Right lung (tissue), 5 donors: ENCODE results near the gene KCNT1. TPM values are rescaled to one million over a fixed set of nuclear protein-coding genes. Genes with fewer than 3 reads are reported as not detected.
A peak's percentile ranks its signal among the peaks of the same experiment; 100 is the strongest.

Experiments
- DNase-seq, 2 donors: peaks; one replicate each; pipeline ENCODE4 v3.0.0-alpha.2; 2013
- polyA plus RNA-seq, 5 donors: library from polyadenylated mRNA; unstranded; fragments of 120-200 nt; gene quantifications; one replicate each; pipeline versions ENCODE4 v1.2.1 to v1.2.3, GENCODE V29; 2013; ENCODE audit warnings: inconsistent platforms in 1 of 5, low replicate concordance in 1 of 5; ENCODE audit not compliant: insufficient read length in 5 of 5, insufficient read depth in 1 of 5

KCNT1 gene
- polyA plus RNA-seq, 5 donors = 0.21 to 0.90 (median 0.53) TPM

DNA sequence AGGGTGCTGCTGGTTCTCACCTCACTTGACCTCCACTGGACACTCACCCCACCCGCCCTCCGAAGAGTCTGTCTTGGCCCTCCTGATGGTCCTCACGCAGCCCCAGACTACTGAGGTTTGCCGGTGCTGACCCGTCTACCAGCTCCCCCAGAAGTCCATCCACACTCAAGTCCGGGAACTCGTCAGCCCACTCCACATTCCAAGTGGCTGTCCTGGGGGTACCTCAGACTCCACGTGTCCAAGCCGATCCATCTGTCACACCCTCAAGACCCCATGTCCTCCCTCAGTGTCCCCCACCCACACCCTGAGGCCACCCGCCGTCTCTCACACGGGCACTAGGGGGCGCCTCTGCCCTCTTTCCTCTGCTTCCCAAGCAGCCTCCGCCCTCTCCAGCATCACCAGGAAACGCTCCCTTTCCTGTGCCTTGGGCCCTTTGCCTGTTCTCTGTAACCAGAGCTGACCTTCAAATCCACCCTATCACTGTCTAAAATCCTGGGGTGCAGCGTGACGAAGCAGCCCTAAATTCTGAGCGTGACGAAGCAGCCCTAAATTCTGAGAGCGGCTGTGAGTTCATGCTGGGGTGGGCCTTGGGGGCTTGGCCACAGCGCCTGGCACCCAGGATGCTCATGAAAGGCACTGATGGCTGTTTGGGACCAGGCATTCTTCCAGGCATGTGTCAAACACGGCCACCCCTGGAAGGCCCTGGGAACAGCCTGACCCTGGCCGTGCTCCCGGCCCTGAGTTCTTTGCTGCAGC lies 95.7 kb downstream of the KCNT1 start:
- DNase-seq = peak; percentile 2 to 8

DNA sequence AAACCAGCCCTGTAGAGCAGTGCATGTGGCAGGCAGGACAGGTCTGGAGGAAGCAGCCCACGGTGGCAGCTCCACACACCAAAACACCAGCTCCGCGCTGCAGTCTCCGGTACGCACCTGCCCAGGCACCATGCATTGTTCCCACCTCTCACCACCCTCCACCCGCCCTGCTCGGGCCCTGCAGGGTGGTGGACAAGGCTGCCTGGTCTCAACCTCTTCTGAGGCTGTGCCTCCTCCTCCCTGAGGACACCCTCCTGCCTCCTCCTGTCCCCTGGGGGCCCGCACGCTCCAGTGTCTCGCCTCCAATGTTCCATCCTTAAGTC lies 96.2 kb downstream of the KCNT1 start:
- no peak for DNase-seq

DNA sequence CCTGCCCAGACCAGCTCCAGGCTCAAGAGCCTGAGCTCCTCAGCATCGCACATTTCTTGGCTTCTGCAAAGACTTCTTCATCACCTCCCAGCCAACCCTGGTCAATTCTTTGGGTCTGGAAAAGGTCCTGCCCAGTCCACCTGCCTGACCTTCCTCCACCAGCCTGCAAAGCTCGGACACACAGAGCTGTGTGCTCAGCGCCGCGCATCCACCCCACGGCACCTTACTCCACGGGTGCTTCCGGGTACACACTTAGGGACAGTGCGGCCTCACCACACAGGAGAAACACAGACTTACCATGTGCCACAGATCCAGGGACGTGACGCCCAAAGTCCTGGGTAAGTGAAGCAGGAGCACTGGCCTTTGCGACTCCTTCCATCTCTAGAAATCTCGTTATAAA lies 97.3 kb downstream of the KCNT1 start:
- DNase-seq = no peak

DNA sequence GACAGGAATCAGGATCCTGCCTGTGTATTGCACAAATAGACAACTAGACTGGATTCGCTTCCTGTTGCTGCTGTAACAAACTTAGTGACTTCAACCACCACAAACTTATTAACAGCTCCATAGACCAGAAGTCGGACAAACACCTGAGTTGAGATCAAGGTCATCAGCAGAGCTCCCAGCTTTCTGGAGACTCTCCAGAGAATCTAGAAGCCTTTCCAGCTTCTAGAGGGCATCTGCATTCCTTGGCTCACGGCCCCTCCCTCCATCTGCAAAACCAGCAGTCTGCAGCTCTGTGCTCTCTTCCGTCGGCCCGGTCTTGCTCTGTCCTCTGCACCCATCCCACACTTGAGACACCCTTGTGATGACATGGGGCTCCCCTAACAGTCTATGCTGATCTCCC lies 99.1 kb downstream of the KCNT1 start:
- DNase-seq = no peak

DNA sequence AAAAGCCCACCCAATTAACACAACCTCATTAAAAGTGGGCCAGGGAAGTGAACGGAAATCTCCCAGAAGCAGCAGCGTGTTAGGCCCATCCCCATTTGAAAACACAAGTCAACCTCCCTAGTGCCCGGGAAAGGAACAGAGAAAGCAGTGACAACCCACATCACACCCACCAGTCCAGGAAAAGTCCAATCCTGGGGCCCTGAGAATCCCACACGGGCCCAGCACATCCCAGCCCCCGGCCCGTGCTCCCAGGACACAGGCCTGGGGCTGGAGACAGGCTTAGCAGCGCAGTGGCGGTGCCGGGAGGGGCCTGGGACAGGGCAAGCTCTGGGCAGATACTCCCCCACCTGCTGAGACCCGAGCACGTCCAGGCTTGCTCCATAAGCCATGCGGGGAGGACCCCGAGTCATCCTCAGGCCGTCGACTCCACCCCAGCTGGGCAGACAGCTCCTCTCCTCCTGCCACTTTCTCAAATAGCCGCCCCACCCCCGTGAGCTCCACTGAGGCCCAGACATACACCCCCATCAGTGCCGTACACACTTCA lies 101.0 kb downstream of the KCNT1 start:
- DNase-seq = no peak

DNA sequence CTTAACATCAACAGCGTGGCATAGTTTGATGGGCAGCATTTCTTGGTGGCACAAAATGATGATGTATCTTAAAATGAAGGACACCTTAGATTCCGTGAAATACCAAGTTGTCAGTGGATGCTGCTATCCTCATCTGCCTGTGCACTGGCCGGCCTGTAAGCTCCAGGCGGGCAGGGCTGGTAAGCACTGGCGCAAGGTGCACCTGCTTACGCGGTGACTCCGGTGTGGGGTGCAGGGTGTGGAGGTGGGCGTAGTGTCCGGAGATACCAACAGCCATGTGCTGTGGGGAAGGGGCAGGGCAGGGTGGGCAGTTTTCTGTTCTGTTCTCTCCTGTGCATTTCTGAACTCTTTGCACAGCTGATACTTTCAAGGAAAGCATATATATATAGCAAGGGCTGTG lies 101.5 kb downstream of the KCNT1 start:
- no peak for DNase-seq

DNA sequence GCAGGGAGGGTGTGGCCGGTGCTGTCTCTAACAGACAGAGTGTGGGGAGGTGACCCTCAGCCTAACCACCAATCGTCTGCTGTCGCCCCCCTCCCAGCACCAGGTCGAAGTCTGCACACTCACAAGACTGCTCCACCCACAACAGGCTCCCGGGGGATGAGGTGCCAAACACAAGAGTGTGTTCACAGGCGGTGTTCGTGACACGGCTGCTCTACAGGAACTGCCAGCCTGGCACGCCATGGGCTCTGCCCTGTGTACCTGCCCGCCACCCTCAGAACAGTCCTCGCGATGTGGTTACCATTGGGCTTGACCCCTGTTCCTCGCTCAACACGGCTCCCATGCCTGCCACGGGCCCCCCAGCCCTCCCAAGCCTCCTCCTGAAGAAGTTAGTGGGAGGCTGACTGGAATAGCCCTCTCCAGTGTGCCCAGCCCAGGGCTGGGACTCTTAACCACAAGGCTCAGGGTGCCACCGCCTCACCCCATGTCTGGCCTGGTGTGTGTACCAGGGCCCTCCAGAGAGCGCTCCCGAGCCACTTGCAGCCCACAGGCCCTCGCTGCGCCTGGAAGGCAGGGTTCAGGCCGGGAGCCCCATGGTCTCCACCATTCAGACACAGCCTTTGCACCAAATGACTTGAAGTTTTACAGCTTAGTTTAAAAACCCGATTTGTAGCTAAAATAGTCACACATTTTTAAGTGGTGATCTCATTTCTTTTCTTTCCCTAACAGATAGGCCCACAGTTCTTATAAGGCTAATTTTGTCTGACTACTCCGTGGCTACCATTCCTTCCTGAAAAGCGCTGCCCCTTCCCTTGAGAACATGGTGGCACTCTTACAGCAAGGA lies 102.8 kb downstream of the KCNT1 start:
- no peak for DNase-seq

DNA sequence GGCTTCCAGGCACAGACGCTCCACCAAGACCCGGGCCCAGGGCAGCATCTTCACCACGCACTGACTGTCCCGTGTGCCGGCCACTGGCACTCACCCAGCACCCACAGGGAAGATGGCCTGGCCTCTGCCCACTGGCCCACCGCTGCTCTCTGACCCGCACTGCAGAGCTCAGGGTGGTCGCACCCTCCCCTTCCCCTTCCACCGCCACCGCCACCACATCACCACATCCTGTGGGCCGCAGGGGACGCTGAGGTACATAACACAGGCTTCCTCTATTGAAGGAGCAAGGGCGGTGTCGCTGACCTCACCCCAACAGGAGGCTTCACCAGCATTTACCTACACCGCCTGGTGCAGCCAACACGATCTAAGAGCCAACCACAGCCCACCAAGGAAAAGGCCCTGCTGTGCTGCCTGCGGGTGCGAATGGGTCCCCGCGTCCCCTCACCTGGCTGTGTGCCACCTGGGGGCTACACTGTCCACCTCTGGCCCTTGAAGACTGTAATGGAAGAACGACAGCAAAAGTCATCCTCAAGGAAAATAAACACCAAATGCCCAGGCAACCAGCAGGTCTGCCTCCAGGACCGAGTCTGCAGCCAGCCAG lies 103.5 kb downstream of the KCNT1 start:
- no peak for DNase-seq

DNA sequence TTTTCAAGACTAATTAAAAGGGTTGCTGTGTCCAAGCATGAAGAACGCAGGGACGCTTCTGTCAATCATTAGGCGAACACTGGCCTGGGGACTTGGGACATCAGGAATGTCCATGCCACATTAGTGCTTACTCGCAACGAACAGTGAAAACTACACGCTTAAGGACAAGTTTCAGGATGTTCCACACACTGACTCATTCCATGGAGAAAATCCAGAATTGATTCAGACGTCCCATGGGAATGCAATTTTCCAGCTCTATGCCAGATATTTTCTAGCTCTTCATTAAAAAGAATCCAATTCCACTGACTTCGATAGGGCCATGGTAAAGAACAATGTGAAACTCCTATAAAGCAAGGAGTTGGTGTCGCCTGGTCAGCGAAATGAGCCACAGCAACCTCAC lies 107.2 kb downstream of the KCNT1 start:
- no peak for DNase-seq

DNA sequence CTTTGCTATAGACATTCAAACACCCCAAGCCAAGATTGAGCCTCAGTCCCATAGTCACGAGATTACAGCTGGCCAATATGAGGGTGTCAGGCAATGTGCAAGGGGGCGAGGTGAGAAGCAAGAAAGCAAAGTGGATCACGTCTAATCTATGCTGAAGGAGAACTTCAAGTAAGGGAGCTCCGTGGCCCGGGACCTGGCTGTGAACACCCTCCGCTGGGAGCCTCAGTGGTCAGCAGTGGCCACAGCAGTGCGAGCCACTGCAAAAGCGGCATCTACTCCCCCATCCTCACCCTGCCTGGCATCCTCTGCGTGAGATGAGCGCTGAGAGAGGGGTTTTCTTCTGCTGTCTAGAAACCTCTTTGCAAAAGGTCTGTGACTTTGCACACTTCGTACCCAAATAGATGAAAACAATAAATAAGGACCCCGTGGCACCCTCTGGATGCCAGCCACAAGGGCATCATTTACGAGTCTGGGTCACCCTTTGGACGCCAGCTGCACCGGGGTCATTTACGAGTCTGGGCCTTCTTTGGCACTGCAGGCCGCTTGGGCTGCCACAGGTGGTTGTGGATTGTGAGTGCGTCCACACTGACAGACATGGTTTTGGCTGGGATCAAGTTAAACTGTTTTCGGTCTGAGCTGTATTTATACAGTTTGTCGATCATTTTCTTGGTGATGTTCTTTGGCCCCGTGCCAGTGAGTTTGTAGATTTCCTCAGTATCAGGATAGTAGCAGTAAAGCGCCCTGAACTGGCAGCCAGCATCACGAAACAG lies 109.0 kb downstream of the KCNT1 start:
- no peak for DNase-seq

DNA sequence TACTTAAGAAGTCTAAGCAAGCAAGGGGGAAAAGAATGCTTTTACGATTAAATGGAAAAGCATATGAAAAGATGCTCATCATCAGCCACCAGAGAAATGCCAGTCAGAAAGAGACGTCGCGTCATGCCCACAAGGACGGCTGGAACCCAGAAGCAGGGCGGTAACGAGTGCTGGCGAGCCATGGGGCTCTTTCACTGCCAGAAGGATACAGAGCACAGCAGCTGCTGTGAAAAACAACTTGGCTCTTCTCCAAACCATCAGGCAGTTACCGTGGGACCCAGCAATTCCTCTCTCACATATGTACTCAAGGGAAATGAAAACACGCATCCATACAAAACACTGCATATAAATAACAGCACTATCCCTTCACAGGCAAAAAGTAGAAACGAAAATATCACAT lies 109.8 kb downstream of the KCNT1 start:
- DNase-seq = peak in 1 of 2 donors; percentile 4

DNA sequence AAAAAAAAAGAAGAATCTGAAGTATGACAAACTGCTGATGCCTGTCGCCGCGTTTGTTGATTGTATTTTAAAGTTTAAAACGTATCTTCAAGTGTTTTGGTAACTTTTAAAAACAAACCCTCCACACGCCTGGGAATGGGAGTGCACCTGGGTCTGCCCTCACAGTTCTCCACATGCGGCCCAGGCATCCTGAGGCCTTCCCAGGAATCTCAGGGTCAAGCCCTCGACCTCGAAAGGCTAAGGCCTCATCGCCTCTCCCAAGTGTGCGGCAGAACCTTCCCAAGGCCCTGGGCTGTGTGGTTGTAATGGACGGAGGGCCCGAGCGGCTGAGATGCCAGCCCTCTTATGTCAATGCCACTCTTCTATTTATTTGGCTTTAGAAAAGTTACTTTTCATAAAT lies 111.0 kb downstream of the KCNT1 start:
- DNase-seq = no peak

DNA sequence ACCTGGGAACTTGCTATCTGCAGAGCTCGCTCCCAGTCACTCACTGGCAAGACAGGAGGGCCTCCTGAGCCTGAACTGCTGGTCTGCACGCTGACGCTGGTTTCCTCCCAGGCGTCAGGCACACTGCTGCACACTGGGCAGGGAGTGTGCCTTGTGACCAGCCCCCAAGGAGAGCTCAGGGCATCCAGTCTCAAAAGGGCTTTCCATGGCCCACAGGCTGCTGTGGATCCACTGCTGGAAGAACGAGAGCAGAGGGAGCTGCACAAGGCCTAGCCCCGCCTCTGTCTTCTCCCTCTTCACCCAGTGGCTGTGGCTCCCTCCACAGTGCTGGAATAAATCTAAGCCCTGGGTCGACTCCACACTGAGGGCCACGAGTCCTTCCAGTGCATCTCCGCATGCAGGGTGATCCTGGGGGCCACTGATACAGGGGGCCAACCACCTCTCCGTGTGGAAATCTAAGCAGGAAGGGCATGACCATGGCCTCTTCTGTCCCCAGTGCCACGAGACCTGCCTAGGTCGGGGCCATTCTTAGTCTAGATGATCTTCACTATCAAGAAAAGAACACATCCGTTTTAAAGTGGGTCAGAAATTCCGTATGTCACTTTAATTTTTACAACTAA lies 111.8 kb downstream of the KCNT1 start:
- DNase-seq = no peak

DNA sequence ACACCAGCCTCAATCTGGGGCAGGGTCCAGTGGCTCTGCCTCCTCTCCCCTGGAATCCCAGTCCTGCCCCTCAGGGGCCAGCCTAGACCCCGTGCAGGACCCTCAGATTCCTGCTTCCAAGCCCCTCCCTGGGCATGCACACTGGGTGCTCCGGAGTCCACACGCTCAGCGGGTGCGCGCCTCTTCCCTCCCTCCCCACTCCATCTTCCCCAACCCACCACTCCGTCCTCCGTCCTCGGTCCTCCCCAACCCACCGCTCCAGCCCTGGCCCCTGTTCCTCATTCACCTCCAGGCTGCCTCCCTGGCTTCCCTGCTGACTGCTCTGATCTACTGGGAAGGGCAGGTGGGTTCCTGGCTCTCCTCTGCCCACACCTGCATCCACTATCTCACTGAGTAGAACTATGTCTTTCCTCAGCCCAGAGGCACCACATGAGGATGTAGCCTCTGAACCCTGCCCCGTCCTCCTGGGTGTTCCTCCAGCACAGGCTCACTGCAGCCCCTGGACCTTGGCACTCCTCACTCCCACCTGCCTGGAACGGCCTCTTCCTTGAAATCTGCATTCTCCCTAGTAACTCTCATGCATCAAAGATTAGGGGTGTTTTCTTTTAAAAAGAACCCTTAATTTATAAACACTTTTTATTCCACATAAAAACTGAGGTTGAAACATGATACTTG lies 112.6 kb downstream of the KCNT1 start:
- no peak for DNase-seq

DNA sequence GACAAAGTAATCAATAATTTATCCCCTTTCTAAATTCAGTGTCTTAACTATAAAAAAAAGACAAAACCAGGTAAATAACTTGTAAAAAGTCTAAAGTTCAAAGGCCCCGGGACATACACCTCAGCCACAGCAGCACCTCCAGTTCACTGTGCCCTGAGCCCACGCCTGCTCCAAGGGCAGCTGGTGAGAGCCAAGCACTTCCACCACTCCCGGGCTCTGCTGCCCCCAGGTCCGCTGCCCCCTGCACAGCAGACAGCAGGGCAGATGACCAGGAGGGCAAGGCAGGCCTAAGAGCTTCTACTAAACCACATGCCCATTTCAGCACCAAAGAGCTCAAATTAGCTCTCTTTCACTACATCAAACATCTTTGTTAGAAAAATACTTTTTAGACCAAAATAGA lies 113.4 kb downstream of the KCNT1 start:
- DNase-seq = no peak

DNA sequence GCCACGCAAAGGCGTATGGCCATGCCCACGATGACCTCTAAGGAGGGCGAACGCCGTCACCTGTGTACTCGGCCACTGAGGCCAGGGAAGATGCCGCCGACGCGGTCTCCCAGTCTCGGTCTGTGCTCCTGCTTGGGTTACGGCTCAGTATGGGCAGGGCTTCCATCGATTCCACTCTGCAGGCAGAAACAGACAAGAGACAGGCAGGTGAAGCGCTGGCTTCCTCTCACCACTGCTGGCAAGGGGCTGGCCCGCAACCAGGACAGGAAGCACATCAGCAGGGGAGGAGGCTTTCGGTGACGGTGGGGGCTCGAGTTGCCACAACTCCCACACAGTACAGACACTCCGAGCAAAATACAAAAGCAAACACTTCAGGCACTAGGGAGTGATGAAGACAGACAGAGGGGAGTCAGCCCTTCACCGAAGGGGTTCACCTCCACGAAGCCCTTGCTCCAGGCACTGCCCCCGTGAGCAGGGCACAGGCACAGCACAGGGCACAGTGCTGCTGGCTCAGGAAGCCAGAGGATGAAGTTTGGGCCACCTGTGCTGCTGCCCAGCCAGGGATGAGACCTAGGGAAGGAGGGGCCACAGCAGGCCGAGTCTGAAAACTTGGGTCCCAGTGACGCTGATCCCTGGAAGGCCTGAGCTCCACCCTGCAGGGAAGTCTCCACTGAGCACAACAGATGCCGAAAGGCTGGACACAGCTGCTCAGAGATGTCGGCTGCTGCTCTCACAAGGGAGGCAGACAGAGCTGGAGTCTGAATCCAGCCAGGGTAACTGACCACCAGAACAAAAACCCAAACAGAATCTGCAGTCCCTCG lies 114.1 kb downstream of the KCNT1 start:
- no peak for DNase-seq

DNA sequence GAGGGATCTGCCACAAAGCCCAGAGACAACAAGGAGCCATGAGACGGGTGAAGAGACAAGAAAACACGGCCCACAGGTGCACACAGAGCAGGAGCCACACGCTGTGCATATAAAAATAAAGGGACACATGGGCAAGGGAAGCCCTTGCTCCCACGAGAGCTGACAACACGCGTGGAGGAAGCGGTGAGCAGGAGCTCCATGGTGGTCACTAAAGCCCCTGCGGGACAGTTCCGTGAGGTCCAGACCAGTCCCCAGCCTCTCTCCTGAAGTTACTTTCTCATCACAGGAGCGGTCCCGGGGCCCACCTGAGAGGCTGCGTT lies 114.6 kb downstream of the KCNT1 start:
- no peak for DNase-seq

DNA sequence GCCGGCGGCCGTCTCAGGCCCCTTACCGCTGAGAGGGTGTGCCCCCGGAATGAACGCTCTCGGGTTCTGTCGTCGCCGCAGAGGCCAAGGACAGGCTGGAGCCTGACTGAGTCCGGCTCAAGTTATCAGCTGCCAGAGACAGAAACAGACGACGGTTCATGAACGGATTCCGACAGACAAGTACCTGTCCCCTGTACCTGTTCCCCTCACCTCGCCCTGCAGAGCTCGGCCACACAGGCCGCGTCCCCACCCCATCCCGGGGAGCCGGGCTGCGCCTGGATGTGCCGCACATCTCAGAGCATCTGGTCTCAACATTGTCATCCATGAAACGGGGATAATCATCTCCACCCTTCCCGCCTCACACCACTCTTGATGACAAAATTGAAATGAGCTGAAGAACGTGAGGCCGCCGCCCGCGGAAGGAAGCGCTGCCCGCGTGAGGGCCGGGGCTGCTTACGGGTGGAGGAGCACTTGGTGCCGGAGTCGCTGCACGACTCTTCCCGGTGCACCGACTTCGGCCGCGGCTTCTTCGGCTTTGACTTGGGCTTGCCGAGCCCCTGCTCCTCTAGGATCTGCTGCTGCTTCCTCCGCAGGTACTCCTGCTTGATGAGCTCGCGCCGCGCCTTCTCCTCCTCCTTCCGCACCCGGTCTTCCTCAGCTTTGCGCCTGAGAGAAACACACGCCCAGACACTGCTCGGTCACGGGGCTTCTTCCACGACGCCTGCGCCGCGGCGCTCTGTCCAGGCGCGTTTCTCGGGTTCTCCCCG lies 116.1 kb downstream of the KCNT1 start:
- no peak for DNase-seq

DNA sequence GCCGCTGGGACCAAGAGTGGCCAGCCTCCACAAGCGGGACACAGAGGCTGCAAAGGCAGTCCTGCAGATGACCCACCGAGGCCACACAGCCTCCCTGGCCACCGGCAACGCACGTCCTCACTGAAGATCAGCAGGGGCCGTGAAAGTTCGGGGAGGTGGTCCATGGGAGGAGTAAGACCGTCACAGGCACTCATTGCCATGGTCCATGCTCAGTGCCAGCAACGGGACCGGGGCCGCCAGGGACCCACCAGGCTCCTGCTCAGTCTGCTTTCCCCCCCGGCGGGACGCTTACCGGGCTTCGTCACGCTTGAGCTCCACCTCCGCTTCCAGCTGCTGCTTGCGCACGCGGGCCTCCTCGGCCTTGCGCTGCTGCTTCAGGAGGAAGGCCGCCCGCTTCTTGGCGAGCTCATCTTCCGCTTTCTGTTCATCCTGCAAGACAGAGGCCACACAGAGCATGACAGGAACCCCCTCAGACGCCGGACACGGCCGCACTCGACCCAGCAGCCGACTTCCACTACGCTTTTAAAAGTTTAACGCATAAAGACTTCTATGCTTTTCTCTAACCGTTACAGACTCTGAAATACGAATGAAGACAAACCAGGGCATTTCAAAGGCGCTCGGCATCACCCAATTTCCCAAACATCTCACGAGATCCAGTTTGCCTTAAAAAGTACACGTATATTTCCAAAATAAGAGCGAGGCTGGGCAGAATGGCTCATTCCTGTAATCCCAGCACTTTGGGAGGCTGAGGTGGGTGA lies 116.9 kb downstream of the KCNT1 start:
- DNase-seq = no peak
